ENCODE measurements around the gene STON2. TPM values are rescaled to one million over a fixed set of nuclear protein-coding genes. Genes with fewer than 3 reads are reported as not detected.
A peak's percentile ranks its signal among the peaks of the same experiment; 100 is the strongest.

The STON2 gene
- total and polyA plus RNA-seq, 2 of the 13 experiments (the other 11 are each of a cell fraction or from before 2014, with no cell fraction given), result 2.1 to 11.0 TPM

GRCh38 chr14:81219210-81219758 is 180.8 kb downstream of the STON2 start (continued):
- TF ChIP-seq TERF1 (CRISPR knock-in tag; IDR thresholded peaks at IDR 0.05) (no peak), JUND (CRISPR knock-in tag; IDR thresholded peaks at IDR 0.05) (no peak), ZNF274 (CRISPR knock-in tag; IDR thresholded peaks at IDR 0.05) (no peak), ZNF430 (CRISPR knock-in tag; IDR thresholded peaks at IDR 0.05) (no peak), ZSCAN22 (CRISPR knock-in tag; IDR thresholded peaks at IDR 0.05) (peak; percentile 99), NFE2L2 (IDR thresholded peaks at IDR 0.05; ENCODE audit: low read length) (no peak), GLMP (CRISPR knock-in tag; IDR thresholded peaks at IDR 0.05; ENCODE audit: borderline replicate concordance) (no peak), ZBTB38 (CRISPR knock-in tag; IDR thresholded peaks at IDR 0.05) (peak; percentile 62), MIER2 (CRISPR knock-in tag; IDR thresholded peaks at IDR 0.05) (0 out of 2 replicates have a peak, but pooled peaks have one; percentile 37), IKZF5 (CRISPR knock-in tag; IDR thresholded peaks at IDR 0.05) (peak; percentile 88), HOXD1 (CRISPR knock-in tag; IDR thresholded peaks at IDR 0.05) (peak; percentile 67; the same call in 1 of the 2 replicates), TRAFD1 (CRISPR knock-in tag; IDR thresholded peaks at IDR 0.05; ENCODE audit: borderline replicate concordance) (no peak), KDM1A (CRISPR knock-in tag; IDR thresholded peaks at IDR 0.05) (0 out of 2 replicates have a peak, but pooled peaks have one; percentile 68), NBN (conservative IDR thresholded peaks at IDR 0.05) (no peak), CREB3 (CRISPR knock-in tag; IDR thresholded peaks at IDR 0.05) (no peak), ZHX1 (CRISPR knock-in tag; IDR thresholded peaks at IDR 0.05; ENCODE audit: low read depth) (peak; percentile 52; the same call in 1 of the 2 replicates), ZNF703 (CRISPR knock-in tag; IDR thresholded peaks at IDR 0.05; ENCODE audit: borderline replicate concordance) (peak; percentile 63; the same call in 1 of the 2 replicates), HMG20A (CRISPR knock-in tag; IDR thresholded peaks at IDR 0.05; ENCODE audit: borderline replicate concordance) (no peak; the same call in 1 of the 2 replicates), SAFB2 (CRISPR knock-in tag; IDR thresholded peaks at IDR 0.05; ENCODE audit: borderline replicate concordance, low read depth) (no peak), IRF9 (CRISPR knock-in tag; IDR thresholded peaks at IDR 0.05; ENCODE audit: borderline replicate concordance) (no peak; the same call in 1 of the 2 replicates)
